Cardiac fibroblast (primary cell): ENCODE measurements around the gene SLC38A2.

Source experiments
- DNase-seq, 2 donors: peaks; one replicate each; pipeline versions ENCODE4 v3.0.0 to v3.0.0-alpha.2; 2010; ENCODE audit warnings: low read depth in 2 of 2
- H3K4me3 ChIP-seq, 2 donors: replicated peaks in 1 of 2; 1 replicate in 1 of 2; 2 replicates in 1 of 2; pipeline ENCODE4 v1.5.1; 2011; ENCODE audit warnings: low read depth in 2 of 2, low read length in 2 of 2, mild to moderate bottlenecking in 2 of 2, moderate library complexity in 1 of 2
- TF ChIP-seq, protein P1 (sequence below): IDR thresholded peaks from one replicate; pipeline ENCODE4 v1.5.1; 2011; ENCODE audit warnings: low read depth, mild to moderate bottlenecking, low read length, inconsistent platforms

The SLC38A2 gene

DNA sequence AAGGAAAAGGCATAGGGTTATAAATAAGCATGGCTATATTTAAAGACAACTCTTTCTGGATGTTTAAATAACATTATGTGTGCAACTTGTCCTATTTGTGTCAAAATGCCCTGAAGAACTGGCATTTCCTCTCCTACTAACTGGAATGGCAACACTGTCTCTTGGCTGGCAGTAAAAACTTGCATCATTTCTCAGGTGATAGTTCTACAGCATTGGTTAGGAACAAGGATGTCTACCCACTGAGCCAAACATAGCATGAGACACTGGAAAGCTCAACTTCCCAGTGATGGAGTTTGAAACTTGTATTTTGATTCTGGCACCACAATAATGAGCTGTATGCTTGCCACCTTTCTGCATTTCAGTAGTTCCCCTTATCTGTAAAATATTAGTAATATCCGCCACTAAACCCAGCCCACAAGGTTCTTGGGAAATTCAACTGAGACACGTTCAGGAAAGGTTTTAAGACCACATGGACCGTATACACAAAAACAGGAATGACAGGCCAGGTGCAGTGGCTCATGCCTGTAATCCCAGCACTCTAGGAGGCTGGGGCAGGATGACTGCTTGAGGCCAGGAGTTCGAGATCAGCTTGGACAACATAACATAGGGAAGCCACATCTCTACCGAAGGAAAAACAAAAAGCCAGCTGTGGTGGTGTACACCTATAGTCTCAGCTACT, 5.1 kb downstream of the SLC38A2 start:
- peak overlapping the region; percentile 85 to 92 for H3K4me3 ChIP-seq
- TF ChIP-seq, protein P1, sequence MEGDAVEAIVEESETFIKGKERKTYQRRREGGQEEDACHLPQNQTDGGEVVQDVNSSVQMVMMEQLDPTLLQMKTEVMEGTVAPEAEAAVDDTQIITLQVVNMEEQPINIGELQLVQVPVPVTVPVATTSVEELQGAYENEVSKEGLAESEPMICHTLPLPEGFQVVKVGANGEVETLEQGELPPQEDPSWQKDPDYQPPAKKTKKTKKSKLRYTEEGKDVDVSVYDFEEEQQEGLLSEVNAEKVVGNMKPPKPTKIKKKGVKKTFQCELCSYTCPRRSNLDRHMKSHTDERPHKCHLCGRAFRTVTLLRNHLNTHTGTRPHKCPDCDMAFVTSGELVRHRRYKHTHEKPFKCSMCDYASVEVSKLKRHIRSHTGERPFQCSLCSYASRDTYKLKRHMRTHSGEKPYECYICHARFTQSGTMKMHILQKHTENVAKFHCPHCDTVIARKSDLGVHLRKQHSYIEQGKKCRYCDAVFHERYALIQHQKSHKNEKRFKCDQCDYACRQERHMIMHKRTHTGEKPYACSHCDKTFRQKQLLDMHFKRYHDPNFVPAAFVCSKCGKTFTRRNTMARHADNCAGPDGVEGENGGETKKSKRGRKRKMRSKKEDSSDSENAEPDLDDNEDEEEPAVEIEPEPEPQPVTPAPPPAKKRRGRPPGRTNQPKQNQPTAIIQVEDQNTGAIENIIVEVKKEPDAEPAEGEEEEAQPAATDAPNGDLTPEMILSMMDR: no peak
- DNase-seq: peak; percentile 61 to 66

DNA sequence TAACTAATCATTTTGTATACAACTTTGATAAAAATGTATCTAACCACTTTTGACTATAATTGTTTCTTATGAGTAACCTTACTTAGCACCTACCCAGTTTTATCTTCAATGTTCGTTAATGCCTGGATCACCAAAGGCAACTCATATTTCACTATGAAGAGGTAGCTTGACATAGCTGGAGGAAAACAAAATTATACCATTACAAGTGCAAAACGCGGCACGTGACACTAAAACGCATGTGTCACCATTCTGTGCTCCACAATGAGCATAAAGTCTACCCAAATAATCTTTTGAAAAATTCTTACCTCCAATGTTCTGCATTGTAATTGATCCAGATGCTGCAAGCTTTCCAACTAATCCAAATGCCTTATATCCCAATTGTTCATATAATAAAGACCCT, 5.8 kb downstream of the SLC38A2 start:
- peak overlapping the region; percentile 18 to 92 for H3K4me3 ChIP-seq
- DNase-seq: peak in 1 of 2 donors; percentile 40
- TF ChIP-seq, protein P1: no peak

DNA sequence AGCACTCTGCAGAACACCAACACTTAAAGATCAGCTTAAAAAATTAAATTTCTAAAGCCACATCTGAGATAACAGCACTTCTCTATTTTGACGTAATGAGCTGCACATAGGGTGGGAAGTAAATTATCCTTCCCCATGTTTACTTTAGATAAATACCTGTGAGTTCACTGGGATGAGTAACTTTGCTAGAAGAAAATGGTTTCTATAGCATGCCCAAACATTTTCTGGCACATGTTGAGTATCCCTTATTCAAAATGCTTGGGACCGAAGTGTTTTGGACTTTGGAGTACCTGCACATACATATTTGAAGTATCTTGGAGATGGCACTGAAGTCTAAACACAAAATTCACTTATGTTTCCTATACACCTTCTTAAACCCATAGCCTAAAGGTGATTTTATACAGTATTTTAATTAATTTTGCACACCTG, 6.6 kb downstream of the SLC38A2 start:
- DNase-seq: peak; percentile 35 to 47
- TF ChIP-seq, protein P1: no peak
- peak overlapping the region; percentile 19 to 34 for H3K4me3 ChIP-seq

GRCh38 chr12:46364777-46365580, 7.6 kb downstream of the SLC38A2 start:
- DNase-seq: peak; percentile 81 to 86
- peak overlapping the region; percentile 2 to 34 for H3K4me3 ChIP-seq

GRCh38 chr12:46364300-46364696, 8.3 kb downstream of the SLC38A2 start:
- no peak for DNase-seq
- TF ChIP-seq, protein P1: no peak
- H3K4me3 ChIP-seq: no peak overlapping the region

More at GRCh38 chr12:46364777-46365580, 7.6 kb downstream of the SLC38A2 start:
- TF ChIP-seq, protein P1: no peak

DNA sequence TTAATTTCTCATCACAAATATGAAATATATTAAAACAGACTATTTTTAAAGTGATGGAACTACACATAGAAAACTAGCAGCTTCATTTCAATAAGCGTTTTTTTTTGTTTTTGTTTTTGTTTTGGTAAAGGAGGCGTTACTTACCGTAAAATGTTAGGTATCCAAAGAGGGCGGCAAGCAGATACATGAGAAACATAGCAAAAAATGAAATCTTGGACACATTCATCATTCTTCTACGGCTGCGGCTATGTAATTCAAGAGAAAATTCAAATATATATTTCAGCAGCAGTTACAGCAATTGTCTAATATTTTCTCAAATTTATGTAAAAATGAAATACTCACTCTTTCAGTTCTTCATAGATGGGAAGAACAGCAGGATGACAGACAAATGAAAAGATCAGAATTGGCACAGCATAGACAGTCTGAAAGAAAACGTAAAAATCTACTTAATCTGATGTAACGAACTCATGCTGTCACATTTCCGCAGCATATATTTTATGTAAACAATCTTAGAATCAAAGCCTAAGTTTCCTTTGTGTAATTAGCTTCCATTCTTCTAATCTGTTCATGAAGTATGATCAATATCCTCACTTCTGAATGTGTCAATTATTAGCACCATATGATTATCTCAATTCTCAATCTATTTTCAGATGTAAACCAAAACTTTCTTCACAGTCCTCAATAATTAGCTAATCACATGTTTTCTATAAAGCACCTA, 8.8 kb downstream of the SLC38A2 start:
- TF ChIP-seq, protein P1: no peak
- H3K4me3 ChIP-seq: no peak overlapping the region
- no peak for DNase-seq
